HepG2 (cell line): ENCODE measurements around the gene AQP5.

Source experiments
- CTCF ChIP-seq: sonication (generic); formaldehyde crosslinking; IDR thresholded peaks from 2 replicates; pipeline ENCODE4 v1.5.0; 2020; ENCODE audit warnings: mild to moderate bottlenecking, missing genetic modification reagents, moderate library complexity
- E2F5 ChIP-seq: sonication (generic); formaldehyde crosslinking; conservative IDR thresholded peaks from 2 replicates; pipeline ENCODE4 v1.4.0; 2020; ENCODE audit warnings: missing genetic modification reagents
- HIVEP1 ChIP-seq: sonication (generic); formaldehyde crosslinking; IDR thresholded peaks from 2 replicates; pipeline ENCODE4 v1.4.0; 2020; ENCODE audit warnings: mild to moderate bottlenecking, missing genetic modification reagents
- JUNB ChIP-seq: sonication (generic); formaldehyde crosslinking; IDR thresholded peaks from 2 replicates; pipeline ENCODE4 v1.8.0; 2022; ENCODE audit warnings: missing genetic modification reagents, mild to moderate bottlenecking, borderline replicate concordance
- PRPF4 ChIP-seq: fragments of 200-400 bp; formaldehyde crosslinking; IDR thresholded peaks from 2 replicates; pipeline ENCODE4 v1.6.1; 2016; ENCODE audit warnings: low read length, low read depth; ENCODE audit not compliant: poor library complexity, severe bottlenecking
- RAD21 ChIP-seq: fragments of 450-650 bp; formaldehyde crosslinking; IDR thresholded peaks from 2 replicates; pipeline ENCODE4 v1.5.0; 2020; ENCODE audit warnings: mild to moderate bottlenecking
- RBAK ChIP-seq: sonication (generic); formaldehyde crosslinking; IDR thresholded peaks from 2 replicates; pipeline ENCODE4 v1.5.1; 2020; ENCODE audit warnings: mild to moderate bottlenecking, missing genetic modification reagents
- RERE ChIP-seq: IDR thresholded peaks from 2 replicates; pipeline ENCODE4 v1.6.1; 2016; ENCODE audit warnings: low read depth, missing genetic modification reagents, missing compliant biosample characterization
- SMC3 ChIP-seq: IDR thresholded peaks from 2 replicates; pipeline ENCODE4 v1.6.1; 2011; ENCODE audit warnings: low read length, improper control_type of control experiment
- SNRNP70 ChIP-seq: fragments of 200-400 bp; formaldehyde crosslinking; IDR thresholded peaks from 2 replicates; pipeline ENCODE4 v1.6.1; 2017; ENCODE audit warnings: mild to moderate bottlenecking, low read depth, low read length, moderate library complexity
- TAF1 ChIP-seq: sonication (generic); formaldehyde crosslinking; IDR thresholded peaks from 2 replicates; pipeline ENCODE4 v1.4.0; 2020; ENCODE audit warnings: missing genetic modification reagents
- XRCC5 ChIP-seq: fragments of 200-400 bp; formaldehyde crosslinking; optimal IDR thresholded peaks from 2 replicates; pipeline ENCODE3; 2017; ENCODE audit warnings: mild to moderate bottlenecking, low read length

GRCh38 chr12:49954863-49955830 is 6.5 kb upstream of the AQP5 start:
- no peak for TF ChIP-seq PRPF4
- no peak for TF ChIP-seq TAF1
- TF ChIP-seq CTCF (CRISPR knock-in tag) = no peak
- TF ChIP-seq HIVEP1 (CRISPR knock-in tag) = no peak
- TF ChIP-seq XRCC5 = no peak
- no peak for TF ChIP-seq RAD21
- TF ChIP-seq RERE = no peak
- TF ChIP-seq SNRNP70 = no peak
- TF ChIP-seq JUNB (CRISPR knock-in tag) = no peak
- no peak for TF ChIP-seq E2F5
- TF ChIP-seq RBAK (CRISPR knock-in tag) = no peak
- no peak for TF ChIP-seq SMC3
